ENCODE data around the gene LIX1L. TPM values are rescaled to one million over a fixed set of nuclear protein-coding genes. Genes with fewer than 3 reads are reported as not detected.

The LIX1L gene
- total and polyA plus RNA-seq, 2 of the 13 experiments (the other 11 are each of a cell fraction or from before 2014, with no cell fraction given): 8.1 to 24.9 TPM

GRCh38 chr1:145912128-145912641 is 45.6 kb downstream of the LIX1L start:
- no peaks in the 10 kb centered on the region for H3K79me2 ChIP-seq (ENCODE audit: insufficient read depth, low read length)
- ChIA-PET CTCF (ENCODE audit: low intra/inter-chr PET ratio, low total read pairs) (no interaction called here), POLR2A (interaction anchor here (1.0 kb wide), 1 partner anchor 20 kb away, joined by 4 read pairs; no protein-coding TSS in a partner anchor)
- no peak overlapping the region for H3K4me2 ChIP-seq (ENCODE audit: low read depth, low read length)
- ATAC-seq (no peak), FAIRE-seq (no peak), DNase-seq (ENCODE audit: low spot score) (no peak)
- in situ Hi-C loops (cut with HindIII; ENCODE audit: extremely low pct_ligation_motif_present, low pct_unique_long_range_greater_than_20kb): no loop called here
- BruUV-seq (replicated peaks): no TSS peak
- TF ChIP-seq SSRP1 (CRISPR knock-in tag; IDR thresholded peaks at IDR 0.05) (no peak), GATAD2A (CRISPR knock-in tag; IDR thresholded peaks at IDR 0.05) (no peak), ZBTB7B (CRISPR knock-in tag; IDR thresholded peaks at IDR 0.05) (no peak), POLR2A (IDR thresholded peaks at IDR 0.05; ENCODE audit: insufficient read depth in 1 of 2, low read depth in 2 of 2, low read length in 2 of 2) (no peak), MIXL1 (CRISPR knock-in tag; IDR thresholded peaks at IDR 0.05) (no peak)
- H3K9ac ChIP-seq (ENCODE audit: insufficient read depth, low read depth, low read length): no peak overlapping the region
- no peaks in the 10 kb centered on the region for H3K27me3 ChIP-seq (ENCODE audit: control insufficient read depth in 1 of 2, insufficient read depth in 2 of 2, low read length in 2 of 2)
- no peaks in the 10 kb centered on the region for H4K20me1 ChIP-seq (ENCODE audit: insufficient read depth, low read length)
- 93% methylated on average over 9 of the region's 11 CpGs for WGBS (ENCODE audit: low lambda C conversion rate)
- H3K27ac ChIP-seq (ENCODE audit: extremely low read length, insufficient read depth, low read length): no peak overlapping the region
- peaks cover 29% of the 10 kb centered on the region for H3K4me1 ChIP-seq (ENCODE audit: insufficient read depth, low read length)
- H3K36me3 ChIP-seq (replicated peaks in 1 of 2; ENCODE audit: control insufficient read depth in 1 of 2, insufficient read depth in 2 of 2, low read length in 2 of 2): peaks cover 7 to 23% of the 10 kb centered on the region in 2 experiments; a peak in 4 of 5 replicates
- intact Hi-C loops (cut with micrococcal nuclease; ENCODE audit: unreplicated experiment): loop anchor here (5.0 kb wide), 1 partner anchor 50 kb away; no protein-coding TSS in a partner anchor
- no peaks in the 10 kb centered on the region for H3K9me3 ChIP-seq (ENCODE audit: low read length)
- no peak overlapping the region for H3K4me3 ChIP-seq (replicated peaks in 1 of 3; ENCODE audit: insufficient read depth in 1 of 3, low read depth in 2 of 3, low read length in 3 of 3)
- H2AFZ ChIP-seq (ENCODE audit: low read length): no peak overlapping the region

GRCh38 chr1:145908653-145909052 is 49.2 kb downstream of the LIX1L start:
- WGBS (ENCODE audit: low lambda C conversion rate): 70% methylated on average over 1 of the region's 1 CpG
- BruUV-seq (replicated peaks): no TSS peak
- no peak for TF ChIP-seq MATR3 (CRISPR knock-in tag; IDR thresholded peaks at IDR 0.05)
- TF ChIP-seq TAF1 (CRISPR knock-in tag; IDR thresholded peaks at IDR 0.05): no peak
- TF ChIP-seq ZNF772 (CRISPR knock-in tag; IDR thresholded peaks at IDR 0.05): no peak
- no peak for TF ChIP-seq RCOR2 (CRISPR knock-in tag; IDR thresholded peaks at IDR 0.05)
- no peak for TF ChIP-seq NFYC (CRISPR knock-in tag; IDR thresholded peaks at IDR 0.05)
- TF ChIP-seq ARID3A (IDR thresholded peaks at IDR 0.05; ENCODE audit: low read depth, low read length): no peak
- TF ChIP-seq HOXA9 (CRISPR knock-in tag; IDR thresholded peaks at IDR 0.05; ENCODE audit: borderline replicate concordance): no peak
- no peak for TF ChIP-seq HBP1 (CRISPR knock-in tag; IDR thresholded peaks at IDR 0.05; ENCODE audit: low read depth)
- TF ChIP-seq ZNF746 (CRISPR knock-in tag; IDR thresholded peaks at IDR 0.05): no peak
- no peak for TF ChIP-seq NR1H2 (CRISPR knock-in tag; IDR thresholded peaks at IDR 0.05; ENCODE audit: borderline replicate concordance, low read depth)

More at GRCh38 chr1:145908653-145909052, 49.2 kb downstream of the LIX1L start:
- Histone ChIP-seq H2AFZ (ENCODE audit: low read length) (no peak overlapping the region), H3K9ac (ENCODE audit: insufficient read depth, low read depth, low read length) (no peak overlapping the region), H3K27ac (ENCODE audit: extremely low read length, insufficient read depth, low read length) (no peak overlapping the region), H3K79me2 (ENCODE audit: insufficient read depth, low read length) (no peaks in the 10 kb centered on the region), H3K4me1 (ENCODE audit: insufficient read depth, low read length) (peaks cover 46% of the 10 kb centered on the region), H3K4me3 (replicated peaks in 1 of 3; ENCODE audit: insufficient read depth in 1 of 3, low read depth in 2 of 3, low read length in 3 of 3) (no peak overlapping the region), H3K36me3 (replicated peaks in 1 of 2; ENCODE audit: control insufficient read depth in 1 of 2, insufficient read depth in 2 of 2, low read length in 2 of 2) (peaks cover 5 to 14% of the 10 kb centered on the region in 2 experiments; a peak in 4 of 5 replicates), H3K9me3 (ENCODE audit: low read length) (no peaks in the 10 kb centered on the region), H3K4me2 (ENCODE audit: low read depth, low read length) (no peak overlapping the region), H3K27me3 (ENCODE audit: control insufficient read depth in 1 of 2, insufficient read depth in 2 of 2, low read length in 2 of 2) (no peaks in the 10 kb centered on the region), H4K20me1 (ENCODE audit: insufficient read depth, low read length) (no peaks in the 10 kb centered on the region)
- no peak for DNase-seq (ENCODE audit: low spot score)
- FAIRE-seq: no peak
- intact Hi-C loops (cut with micrococcal nuclease; ENCODE audit: unreplicated experiment): no loop called here
- POLR2A ChIA-PET: interaction anchor here (2.0 to 4.3 kb wide), 3 partner anchors 11 to 19 kb away, joined by 5 to 25 read pairs (median 6); partner anchors contain the start of gene RBM8A
- CTCF ChIA-PET (ENCODE audit: low intra/inter-chr PET ratio, low total read pairs): interaction anchor here (4.4 kb wide), 1 partner anchor 17 kb away, joined by 93 read pairs; no protein-coding TSS in a partner anchor
- in situ Hi-C loops (cut with HindIII; ENCODE audit: extremely low pct_ligation_motif_present, low pct_unique_long_range_greater_than_20kb): no loop called here
- ATAC-seq: no peak

All from HepG2 (cell line).